SK-N-SH treated with all-trans-retinoic acid at 6 μM for 48 hours (cell line): ENCODE data around the gene DENND1A.

Experiments used
- ATAC-seq: fragments of 200-7000 bp; cut with Tn5 transposase; 3 replicates; pipeline ENCODE4 v1.9.1; 2020; ENCODE audit warnings: mild to moderate bottlenecking, moderate library complexity
- CSDC2 ChIP-seq: fragments of 250-450 bp; sonication (Bioruptor Pico); IDR thresholded peaks from 2 replicates; pipeline ENCODE4 v1.5.0; 2020; ENCODE audit warnings: mild to moderate bottlenecking, moderate library complexity
- GLIS3 ChIP-seq: fragments of 250-450 bp; sonication (Bioruptor Pico); IDR thresholded peaks from 2 replicates; pipeline ENCODE4 v1.5.0; 2020; ENCODE audit warnings: mild to moderate bottlenecking, moderate library complexity
- ISL1 ChIP-seq: fragments of 250-450 bp; sonication (Bioruptor Pico); IDR thresholded peaks from 2 replicates; pipeline ENCODE4 v2.1.2; 2022; ENCODE audit warnings: mild to moderate bottlenecking, moderate library complexity
- OSR1 ChIP-seq: fragments of 250-450 bp; sonication (Bioruptor Pico); IDR thresholded peaks from 2 replicates; pipeline ENCODE4 v1.8.0; 2022; ENCODE audit warnings: moderate library complexity, mild to moderate bottlenecking, inconsistent platforms
- RARB ChIP-seq: fragments of 250-450 bp; sonication (Bioruptor Pico); IDR thresholded peaks from 2 replicates; pipeline ENCODE4 v1.8.0; 2021; ENCODE audit warnings: mild to moderate bottlenecking, moderate library complexity
- SNAI2 ChIP-seq: fragments of 250-450 bp; sonication (Bioruptor Pico); IDR thresholded peaks from 2 replicates; pipeline ENCODE4 v1.5.0; 2020; ENCODE audit warnings: mild to moderate bottlenecking, moderate library complexity
- TCF4 ChIP-seq: fragments of 250-450 bp; sonication (Bioruptor Pico); IDR thresholded peaks from 2 replicates; pipeline ENCODE4 v1.8.0; 2021; ENCODE audit warnings: mild to moderate bottlenecking, moderate library complexity, borderline replicate concordance
- TOX ChIP-seq: fragments of 250-450 bp; sonication (Bioruptor Pico); IDR thresholded peaks from 2 replicates; pipeline ENCODE4 v1.8.0; 2021; ENCODE audit warnings: mild to moderate bottlenecking, moderate library complexity, borderline replicate concordance
- ZC3H10 ChIP-seq: fragments of 250-450 bp; sonication (Bioruptor Pico); IDR thresholded peaks from 2 replicates; pipeline ENCODE4 v1.5.1; 2021; ENCODE audit warnings: mild to moderate bottlenecking, moderate library complexity
- ZFP3 ChIP-seq: fragments of 250-450 bp; sonication (Bioruptor Pico); IDR thresholded peaks from 2 replicates; pipeline ENCODE4 v1.5.0; 2020; ENCODE audit warnings: mild to moderate bottlenecking, moderate library complexity
- ZFP30 ChIP-seq: fragments of 450-650 bp; formaldehyde crosslinking; IDR thresholded peaks from 2 replicates; pipeline ENCODE4 v1.5.0; 2022; ENCODE audit warnings: mild to moderate bottlenecking, moderate library complexity
- ZNF565 ChIP-seq: fragments of 450-650 bp; formaldehyde crosslinking; conservative IDR thresholded peaks from 2 replicates; pipeline ENCODE4 v1.5.0; 2020; ENCODE audit warnings: low read depth, mild to moderate bottlenecking, moderate library complexity
- ZNF70 ChIP-seq: fragments of 450-650 bp; formaldehyde crosslinking; IDR thresholded peaks from 2 replicates; pipeline ENCODE4 v1.5.0; 2020; ENCODE audit warnings: mild to moderate bottlenecking, moderate library complexity
- TF ChIP-seq, protein P1 (sequence below): fragments of 250-450 bp; sonication (Bioruptor Pico); IDR thresholded peaks from 2 replicates; pipeline ENCODE4 v1.5.0; 2020; ENCODE audit warnings: mild to moderate bottlenecking, moderate library complexity
- TF ChIP-seq, protein P2 (sequence below): fragments of 250-450 bp; sonication (Bioruptor Pico); IDR thresholded peaks from 2 replicates; pipeline ENCODE4 v1.8.0; 2020; ENCODE audit warnings: mild to moderate bottlenecking, moderate library complexity, borderline replicate concordance
- TF ChIP-seq, protein P3 (sequence below): fragments of 250-450 bp; sonication (Bioruptor Pico); IDR thresholded peaks from 2 replicates; pipeline ENCODE4 v1.5.1; 2021; ENCODE audit warnings: mild to moderate bottlenecking, moderate library complexity
- TF ChIP-seq, protein P4 (sequence below): fragments of 250-450 bp; sonication (Bioruptor Pico); IDR thresholded peaks from 2 replicates; pipeline ENCODE4 v1.8.0; 2021; ENCODE audit warnings: low read depth, mild to moderate bottlenecking, moderate library complexity, borderline replicate concordance

The DENND1A gene

DNA sequence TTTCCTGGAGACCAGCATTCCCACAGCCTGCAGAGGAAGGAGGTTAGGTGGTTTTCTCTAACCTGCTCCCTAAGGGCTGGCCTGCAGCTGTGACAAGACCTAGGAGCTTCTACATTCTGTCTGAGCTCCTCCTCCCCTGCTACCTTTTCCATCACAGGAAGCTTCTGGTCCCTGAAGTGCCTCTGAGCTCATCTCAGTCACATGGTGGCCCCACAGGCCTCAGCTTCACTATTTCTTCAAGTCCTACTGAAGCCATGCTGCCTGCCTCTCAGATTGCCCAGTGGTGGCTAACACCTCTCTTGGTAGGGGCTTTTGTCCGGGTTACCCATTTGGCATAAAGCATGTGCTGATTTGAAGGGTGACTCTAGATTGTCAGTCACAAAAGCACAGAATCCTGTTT, 314.5 kb downstream of the DENND1A start:
- no peak for TF ChIP-seq ZFP30 (CRISPR knock-in tag)
- no peak for TF ChIP-seq SNAI2
- TF ChIP-seq, protein P1, sequence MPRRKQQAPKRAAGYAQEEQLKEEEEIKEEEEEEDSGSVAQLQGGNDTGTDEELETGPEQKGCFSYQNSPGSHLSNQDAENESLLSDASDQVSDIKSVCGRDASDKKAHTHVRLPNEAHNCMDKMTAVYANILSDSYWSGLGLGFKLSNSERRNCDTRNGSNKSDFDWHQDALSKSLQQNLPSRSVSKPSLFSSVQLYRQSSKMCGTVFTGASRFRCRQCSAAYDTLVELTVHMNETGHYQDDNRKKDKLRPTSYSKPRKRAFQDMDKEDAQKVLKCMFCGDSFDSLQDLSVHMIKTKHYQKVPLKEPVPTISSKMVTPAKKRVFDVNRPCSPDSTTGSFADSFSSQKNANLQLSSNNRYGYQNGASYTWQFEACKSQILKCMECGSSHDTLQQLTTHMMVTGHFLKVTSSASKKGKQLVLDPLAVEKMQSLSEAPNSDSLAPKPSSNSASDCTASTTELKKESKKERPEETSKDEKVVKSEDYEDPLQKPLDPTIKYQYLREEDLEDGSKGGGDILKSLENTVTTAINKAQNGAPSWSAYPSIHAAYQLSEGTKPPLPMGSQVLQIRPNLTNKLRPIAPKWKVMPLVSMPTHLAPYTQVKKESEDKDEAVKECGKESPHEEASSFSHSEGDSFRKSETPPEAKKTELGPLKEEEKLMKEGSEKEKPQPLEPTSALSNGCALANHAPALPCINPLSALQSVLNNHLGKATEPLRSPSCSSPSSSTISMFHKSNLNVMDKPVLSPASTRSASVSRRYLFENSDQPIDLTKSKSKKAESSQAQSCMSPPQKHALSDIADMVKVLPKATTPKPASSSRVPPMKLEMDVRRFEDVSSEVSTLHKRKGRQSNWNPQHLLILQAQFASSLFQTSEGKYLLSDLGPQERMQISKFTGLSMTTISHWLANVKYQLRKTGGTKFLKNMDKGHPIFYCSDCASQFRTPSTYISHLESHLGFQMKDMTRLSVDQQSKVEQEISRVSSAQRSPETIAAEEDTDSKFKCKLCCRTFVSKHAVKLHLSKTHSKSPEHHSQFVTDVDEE (CRISPR knock-in tag): no peak
- no peak for TF ChIP-seq TCF4 (CRISPR knock-in tag)
- TF ChIP-seq, protein P2, sequence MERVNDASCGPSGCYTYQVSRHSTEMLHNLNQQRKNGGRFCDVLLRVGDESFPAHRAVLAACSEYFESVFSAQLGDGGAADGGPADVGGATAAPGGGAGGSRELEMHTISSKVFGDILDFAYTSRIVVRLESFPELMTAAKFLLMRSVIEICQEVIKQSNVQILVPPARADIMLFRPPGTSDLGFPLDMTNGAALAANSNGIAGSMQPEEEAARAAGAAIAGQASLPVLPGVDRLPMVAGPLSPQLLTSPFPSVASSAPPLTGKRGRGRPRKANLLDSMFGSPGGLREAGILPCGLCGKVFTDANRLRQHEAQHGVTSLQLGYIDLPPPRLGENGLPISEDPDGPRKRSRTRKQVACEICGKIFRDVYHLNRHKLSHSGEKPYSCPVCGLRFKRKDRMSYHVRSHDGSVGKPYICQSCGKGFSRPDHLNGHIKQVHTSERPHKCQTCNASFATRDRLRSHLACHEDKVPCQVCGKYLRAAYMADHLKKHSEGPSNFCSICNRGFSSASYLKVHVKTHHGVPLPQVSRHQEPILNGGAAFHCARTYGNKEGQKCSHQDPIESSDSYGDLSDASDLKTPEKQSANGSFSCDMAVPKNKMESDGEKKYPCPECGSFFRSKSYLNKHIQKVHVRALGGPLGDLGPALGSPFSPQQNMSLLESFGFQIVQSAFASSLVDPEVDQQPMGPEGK (CRISPR knock-in tag): no peak
- no peak for TF ChIP-seq CSDC2 (CRISPR knock-in tag)
- no peak for TF ChIP-seq TOX
- TF ChIP-seq, protein P3, sequence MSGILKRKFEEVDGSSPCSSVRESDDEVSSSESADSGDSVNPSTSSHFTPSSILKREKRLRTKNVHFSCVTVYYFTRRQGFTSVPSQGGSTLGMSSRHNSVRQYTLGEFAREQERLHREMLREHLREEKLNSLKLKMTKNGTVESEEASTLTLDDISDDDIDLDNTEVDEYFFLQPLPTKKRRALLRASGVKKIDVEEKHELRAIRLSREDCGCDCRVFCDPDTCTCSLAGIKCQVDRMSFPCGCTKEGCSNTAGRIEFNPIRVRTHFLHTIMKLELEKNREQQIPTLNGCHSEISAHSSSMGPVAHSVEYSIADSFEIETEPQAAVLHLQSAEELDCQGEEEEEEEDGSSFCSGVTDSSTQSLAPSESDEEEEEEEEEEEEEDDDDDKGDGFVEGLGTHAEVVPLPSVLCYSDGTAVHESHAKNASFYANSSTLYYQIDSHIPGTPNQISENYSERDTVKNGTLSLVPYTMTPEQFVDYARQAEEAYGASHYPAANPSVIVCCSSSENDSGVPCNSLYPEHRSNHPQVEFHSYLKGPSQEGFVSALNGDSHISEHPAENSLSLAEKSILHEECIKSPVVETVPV: no peak
- TF ChIP-seq RARB: no peak
- no peak for TF ChIP-seq GLIS3 (CRISPR knock-in tag)
- TF ChIP-seq ISL1: no peak
- no peak for ATAC-seq

DNA sequence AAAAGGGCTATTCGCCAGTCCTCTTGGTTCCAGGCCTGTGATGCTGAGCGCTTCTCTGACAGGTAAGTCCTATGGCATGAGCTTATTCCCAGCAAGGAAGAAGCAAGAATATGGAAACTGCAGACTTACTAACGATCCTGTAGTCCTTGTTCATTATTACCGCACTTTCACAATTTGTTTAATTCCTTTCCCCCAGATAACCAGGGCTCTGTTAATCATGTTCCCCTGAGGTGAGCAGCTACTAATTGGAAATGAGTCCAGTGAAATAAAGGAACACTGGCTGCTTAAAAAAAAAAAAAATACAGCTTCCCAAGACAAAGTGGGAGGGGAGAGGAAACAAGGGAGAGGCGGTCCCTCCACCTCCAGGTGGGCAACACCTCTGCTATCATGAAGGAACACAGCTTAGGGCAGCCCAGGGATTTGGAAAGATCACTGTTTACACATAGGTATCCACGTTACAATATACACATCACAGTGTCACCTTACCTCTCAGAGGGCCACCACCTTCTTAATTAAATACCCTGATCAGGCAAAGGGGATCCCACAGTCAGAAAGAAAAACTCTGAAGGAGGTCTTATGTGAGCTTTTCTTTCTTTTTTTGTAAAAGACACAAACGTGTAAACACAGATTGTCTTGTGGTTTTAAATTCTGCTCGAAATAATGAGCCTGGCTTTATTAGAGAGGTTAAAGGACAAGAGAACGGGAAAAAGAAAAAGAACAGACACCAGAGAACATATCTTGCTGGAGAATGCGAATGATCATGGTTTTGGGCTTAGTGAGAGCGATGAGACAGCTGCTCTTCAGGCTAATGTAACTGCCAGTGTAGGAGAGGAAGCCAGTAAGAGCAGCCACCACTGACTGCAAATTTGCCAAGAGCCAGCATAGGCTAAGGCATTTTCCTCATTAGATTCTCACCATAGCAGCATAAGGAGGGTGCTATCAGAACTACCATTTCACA, 315.3 kb downstream of the DENND1A start:
- no peak for ATAC-seq
- TF ChIP-seq ZC3H10 (CRISPR knock-in tag): no peak
- TF ChIP-seq, protein P2 (CRISPR knock-in tag): no peak
- TF ChIP-seq, protein P3: no peak
- TF ChIP-seq, protein P1 (CRISPR knock-in tag): no peak
- TF ChIP-seq CSDC2 (CRISPR knock-in tag): no peak
- no peak for TF ChIP-seq ZNF70 (CRISPR knock-in tag)
- no peak for TF ChIP-seq TCF4 (CRISPR knock-in tag)

DNA sequence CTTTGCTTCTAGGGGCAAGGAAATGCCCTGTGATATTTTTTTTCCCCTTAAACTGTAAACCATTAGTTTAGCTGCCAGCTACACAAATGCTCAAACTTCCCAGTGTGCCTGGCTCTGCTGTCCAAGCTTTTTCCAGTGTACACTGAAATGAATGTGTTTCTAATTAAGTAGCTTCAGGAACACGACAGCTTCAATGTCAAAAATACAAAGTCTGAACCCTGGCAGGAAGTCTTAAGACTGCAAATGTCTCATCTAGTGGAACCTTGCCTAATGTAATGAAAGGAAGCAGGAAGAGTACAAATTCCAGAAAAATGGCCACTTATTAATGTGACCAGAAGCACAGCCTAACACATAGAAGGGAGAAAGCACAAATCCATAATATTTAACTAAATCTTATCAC, 318.7 kb downstream of the DENND1A start:
- peak; percentile 82 for ATAC-seq
- TF ChIP-seq, protein P4, sequence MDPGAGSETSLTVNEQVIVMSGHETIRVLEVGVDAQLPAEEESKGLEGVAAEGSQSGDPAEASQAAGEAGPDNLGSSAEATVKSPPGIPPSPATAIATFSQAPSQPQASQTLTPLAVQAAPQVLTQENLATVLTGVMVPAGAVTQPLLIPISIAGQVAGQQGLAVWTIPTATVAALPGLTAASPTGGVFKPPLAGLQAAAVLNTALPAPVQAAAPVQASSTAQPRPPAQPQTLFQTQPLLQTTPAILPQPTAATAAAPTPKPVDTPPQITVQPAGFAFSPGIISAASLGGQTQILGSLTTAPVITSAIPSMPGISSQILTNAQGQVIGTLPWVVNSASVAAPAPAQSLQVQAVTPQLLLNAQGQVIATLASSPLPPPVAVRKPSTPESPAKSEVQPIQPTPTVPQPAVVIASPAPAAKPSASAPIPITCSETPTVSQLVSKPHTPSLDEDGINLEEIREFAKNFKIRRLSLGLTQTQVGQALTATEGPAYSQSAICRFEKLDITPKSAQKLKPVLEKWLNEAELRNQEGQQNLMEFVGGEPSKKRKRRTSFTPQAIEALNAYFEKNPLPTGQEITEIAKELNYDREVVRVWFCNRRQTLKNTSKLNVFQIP (CRISPR knock-in tag): no peak
- TF ChIP-seq ZFP3 (CRISPR knock-in tag) (no peak), TOX (no peak), GLIS3 (CRISPR knock-in tag) (no peak), OSR1 (CRISPR knock-in tag) (no peak), ZNF565 (CRISPR knock-in tag) (no peak)
- TF ChIP-seq, protein P3: no peak
